ENCODE measurements around the gene ALDH1A2.

DNA sequence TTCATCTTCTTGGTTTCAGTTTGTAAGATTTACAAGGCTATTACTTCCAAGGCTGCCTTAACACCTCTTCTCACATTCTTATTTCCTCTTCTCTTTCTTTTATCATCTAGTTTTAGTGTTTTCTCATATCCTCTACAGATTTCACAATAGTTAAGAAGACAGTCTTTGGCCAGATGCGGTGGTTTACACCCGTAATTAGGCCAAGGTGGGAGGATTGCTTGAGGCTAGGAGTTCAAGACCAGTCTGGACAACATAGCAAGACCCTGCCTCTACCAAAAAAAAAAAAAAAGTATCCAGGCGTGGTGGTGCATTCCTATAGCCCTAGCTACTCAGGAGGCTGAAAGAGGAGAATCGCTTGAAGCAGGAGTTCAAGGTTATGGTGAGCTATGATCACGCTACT is 3.5 kb upstream of the ALDH1A2 start:
- TF ChIP-seq, protein P1, sequence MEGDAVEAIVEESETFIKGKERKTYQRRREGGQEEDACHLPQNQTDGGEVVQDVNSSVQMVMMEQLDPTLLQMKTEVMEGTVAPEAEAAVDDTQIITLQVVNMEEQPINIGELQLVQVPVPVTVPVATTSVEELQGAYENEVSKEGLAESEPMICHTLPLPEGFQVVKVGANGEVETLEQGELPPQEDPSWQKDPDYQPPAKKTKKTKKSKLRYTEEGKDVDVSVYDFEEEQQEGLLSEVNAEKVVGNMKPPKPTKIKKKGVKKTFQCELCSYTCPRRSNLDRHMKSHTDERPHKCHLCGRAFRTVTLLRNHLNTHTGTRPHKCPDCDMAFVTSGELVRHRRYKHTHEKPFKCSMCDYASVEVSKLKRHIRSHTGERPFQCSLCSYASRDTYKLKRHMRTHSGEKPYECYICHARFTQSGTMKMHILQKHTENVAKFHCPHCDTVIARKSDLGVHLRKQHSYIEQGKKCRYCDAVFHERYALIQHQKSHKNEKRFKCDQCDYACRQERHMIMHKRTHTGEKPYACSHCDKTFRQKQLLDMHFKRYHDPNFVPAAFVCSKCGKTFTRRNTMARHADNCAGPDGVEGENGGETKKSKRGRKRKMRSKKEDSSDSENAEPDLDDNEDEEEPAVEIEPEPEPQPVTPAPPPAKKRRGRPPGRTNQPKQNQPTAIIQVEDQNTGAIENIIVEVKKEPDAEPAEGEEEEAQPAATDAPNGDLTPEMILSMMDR (conservative IDR thresholded peaks at IDR 0.05; ENCODE audit: low read depth, low read length) = no peak
- TF ChIP-seq EZH2 (IDR thresholded peaks at IDR 0.05; ENCODE audit: borderline replicate concordance, low read depth, low read length, poor library complexity, severe bottlenecking) = no peak
